Astrocyte of the cerebellum (primary cell): ENCODE data around the gene ELF3.
"Not testable (repeated sequence)": the region's sequence is repeated elsewhere in the genome, so short reads cannot be mapped to it uniquely, and the experiment has no call there.

Experiments used
- DNase-seq: peaks from one replicate; pipeline ENCODE4 v3.0.0-alpha.2; 2011; ENCODE audit warnings: low read depth
- H3K4me3 ChIP-seq: 2 replicates; pipeline ENCODE4 v1.5.1; 2011; ENCODE audit warnings: mild to moderate bottlenecking, low read depth, low read length, moderate library complexity
- in situ Hi-C: cut with HindIII; loops from 2 replicates; pipeline ENCODE4 v1.10.0; 2017; ENCODE audit warnings: low sequenced_read_pairs
- TF ChIP-seq, protein P1 (sequence below): IDR thresholded peaks from 2 replicates; pipeline ENCODE4 v1.5.1; 2012; ENCODE audit warnings: low read length, low read depth, moderate library complexity, mild to moderate bottlenecking; ENCODE audit errors: missing control alignments

Gene ELF3

GRCh38 chr1:202010180-202011015, at the start of gene ELF3:
Gene ELF3, plus strand, starts transcription at chr1:202010587. Its CDS starts 550 bp downstream, at chr1:202011137.
- no peak for DNase-seq
- TF ChIP-seq, protein P1, sequence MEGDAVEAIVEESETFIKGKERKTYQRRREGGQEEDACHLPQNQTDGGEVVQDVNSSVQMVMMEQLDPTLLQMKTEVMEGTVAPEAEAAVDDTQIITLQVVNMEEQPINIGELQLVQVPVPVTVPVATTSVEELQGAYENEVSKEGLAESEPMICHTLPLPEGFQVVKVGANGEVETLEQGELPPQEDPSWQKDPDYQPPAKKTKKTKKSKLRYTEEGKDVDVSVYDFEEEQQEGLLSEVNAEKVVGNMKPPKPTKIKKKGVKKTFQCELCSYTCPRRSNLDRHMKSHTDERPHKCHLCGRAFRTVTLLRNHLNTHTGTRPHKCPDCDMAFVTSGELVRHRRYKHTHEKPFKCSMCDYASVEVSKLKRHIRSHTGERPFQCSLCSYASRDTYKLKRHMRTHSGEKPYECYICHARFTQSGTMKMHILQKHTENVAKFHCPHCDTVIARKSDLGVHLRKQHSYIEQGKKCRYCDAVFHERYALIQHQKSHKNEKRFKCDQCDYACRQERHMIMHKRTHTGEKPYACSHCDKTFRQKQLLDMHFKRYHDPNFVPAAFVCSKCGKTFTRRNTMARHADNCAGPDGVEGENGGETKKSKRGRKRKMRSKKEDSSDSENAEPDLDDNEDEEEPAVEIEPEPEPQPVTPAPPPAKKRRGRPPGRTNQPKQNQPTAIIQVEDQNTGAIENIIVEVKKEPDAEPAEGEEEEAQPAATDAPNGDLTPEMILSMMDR: no peak
- in situ Hi-C loops: no loop called here
- H3K4me3 ChIP-seq: no peak within 1 kb of the TSS

GRCh38 chr1:201962382-201962781, 48.0 kb upstream of the ELF3 start:
- in situ Hi-C loops, H3K4me3 ChIP-seq, DNase-seq: not testable (repeated sequence)

GRCh38 chr1:201964261-201964660, 46.1 kb upstream of the ELF3 start:
- no peak overlapping the region for H3K4me3 ChIP-seq
- no peak for DNase-seq
- in situ Hi-C loops: no loop called here
- TF ChIP-seq, protein P1: no peak

- TF ChIP-seq, protein P1: no peak
- in situ Hi-C loops: no loop called here
- no peak for DNase-seq
- no peak overlapping the region for H3K4me3 ChIP-seq
These were observed 44.2 kb upstream of the ELF3 start for GRCh38 chr1:201966171-201966570.

DNA sequence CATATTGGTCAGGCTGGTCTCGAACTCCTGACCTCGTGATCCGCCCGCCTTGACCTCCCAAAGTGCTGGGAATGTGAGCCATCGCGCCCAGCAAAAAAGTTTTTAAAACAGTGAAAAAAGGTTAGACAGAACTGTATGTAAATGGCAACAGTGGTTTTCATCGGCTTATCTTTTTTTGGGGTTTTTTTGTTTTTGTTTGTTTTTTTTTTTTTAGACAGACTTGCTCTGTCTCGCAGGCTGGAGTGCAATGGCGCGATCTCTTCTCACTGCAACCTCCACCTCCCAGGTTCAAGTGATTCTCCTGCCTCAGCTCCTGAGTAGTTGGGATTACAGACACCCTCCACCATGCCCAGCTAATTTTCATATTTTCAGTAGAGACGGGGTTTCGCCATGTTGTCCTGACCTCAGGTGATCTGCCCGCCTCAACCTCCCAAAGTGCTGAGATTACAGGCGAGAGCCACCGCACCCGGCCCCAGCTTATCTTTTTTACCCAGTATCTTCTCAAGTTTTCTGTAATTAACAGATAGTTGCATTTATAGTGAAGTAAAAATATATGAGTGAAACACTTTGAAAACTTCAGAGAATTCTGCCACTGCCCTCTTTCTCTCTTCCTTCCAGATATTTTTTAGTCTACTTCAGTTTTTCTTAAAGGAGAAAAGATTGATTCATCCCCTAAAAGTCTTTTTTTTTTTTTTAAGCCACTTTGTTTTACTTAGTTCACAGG, 42.0 kb upstream of the ELF3 start:
- no peak overlapping the region for H3K4me3 ChIP-seq
- DNase-seq: no peak
- in situ Hi-C loops: no loop called here
- TF ChIP-seq, protein P1: no peak

GRCh38 chr1:201970334-201971159, 39.8 kb upstream of the ELF3 start:
- in situ Hi-C loops: no loop called here
- H3K4me3 ChIP-seq: no peak overlapping the region
- TF ChIP-seq, protein P1: no peak
- no peak for DNase-seq
